HS-5 (cell line): ENCODE data around the gene KLF4.

Source experiments
- DNase-seq: peaks from one replicate; pipeline ENCODE4 v3.0.0-alpha.2; 2012; ENCODE audit warnings: low read depth

The KLF4 gene

DNA sequence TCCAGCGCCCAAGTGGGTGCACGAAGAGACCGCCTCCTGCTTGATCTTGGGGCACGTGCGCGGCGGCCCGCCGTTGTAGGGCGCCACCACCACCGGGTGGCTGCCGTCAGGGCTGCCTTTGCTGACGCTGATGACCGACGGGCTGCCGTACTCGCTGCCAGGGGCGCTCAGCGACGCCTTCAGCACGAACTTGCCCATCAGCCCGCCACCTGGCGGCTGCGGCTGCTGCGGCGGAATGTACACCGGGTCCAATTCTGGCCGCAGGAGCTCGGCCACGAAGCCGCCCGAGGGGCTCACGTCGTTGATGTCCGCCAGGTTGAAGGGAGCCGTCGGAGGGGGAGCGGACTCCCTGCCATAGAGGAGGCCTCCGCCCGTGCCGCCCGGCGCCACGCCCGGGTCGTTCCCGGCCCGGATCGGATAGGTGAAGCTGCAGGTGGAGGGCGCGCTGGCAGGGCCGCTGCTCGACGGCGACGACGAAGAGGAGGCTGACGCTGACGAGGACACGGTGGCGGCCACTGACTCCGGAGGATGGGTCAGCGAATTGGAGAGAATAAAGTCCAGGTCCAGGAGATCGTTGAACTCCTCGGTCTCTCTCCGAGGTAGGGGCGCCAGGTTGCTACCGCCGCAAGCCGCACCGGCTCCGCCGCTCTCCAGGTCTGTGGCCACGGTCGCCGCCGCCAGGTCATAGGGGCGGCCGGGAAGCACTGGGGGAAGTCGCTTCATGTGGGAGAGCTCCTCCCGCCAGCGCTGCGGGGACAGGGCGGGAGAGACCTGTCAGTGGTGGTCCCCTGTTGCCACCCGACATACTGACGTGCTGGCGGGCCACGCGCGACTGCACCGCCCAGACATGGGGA lies 1.8 kb downstream of the KLF4 start:
- no peak for DNase-seq

GRCh38 chr9:107486674-107487520 lies 2.7 kb downstream of the KLF4 start:
- DNase-seq: no peak

DNA sequence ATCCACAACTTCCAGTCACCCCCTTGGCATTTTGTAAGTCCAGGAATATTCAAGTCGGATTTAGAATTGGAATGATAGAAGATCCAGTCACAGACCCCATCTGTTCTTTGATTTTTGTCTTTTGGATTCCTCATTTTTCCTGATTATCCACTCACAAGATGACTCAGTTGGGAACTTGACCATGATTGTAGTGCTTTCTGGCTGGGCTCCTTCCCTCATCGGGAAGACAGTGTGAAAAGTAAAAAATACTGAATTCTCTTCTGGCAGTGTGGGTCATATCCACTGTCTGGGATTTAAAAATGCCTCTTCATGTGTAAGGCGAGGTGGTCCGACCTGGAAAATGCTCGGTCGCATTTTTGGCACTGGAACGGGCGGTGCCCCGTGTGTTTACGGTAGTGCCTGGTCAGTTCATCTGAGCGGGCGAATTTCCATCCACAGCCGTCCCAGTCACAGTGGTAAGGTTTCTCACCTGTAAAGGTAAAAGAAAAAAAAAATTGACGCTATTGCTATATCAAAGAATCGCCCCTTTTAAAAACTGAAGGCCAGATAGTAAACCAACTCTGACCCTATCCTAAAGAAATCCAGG lies 4.0 kb downstream of the KLF4 start:
- no peak for DNase-seq

DNA sequence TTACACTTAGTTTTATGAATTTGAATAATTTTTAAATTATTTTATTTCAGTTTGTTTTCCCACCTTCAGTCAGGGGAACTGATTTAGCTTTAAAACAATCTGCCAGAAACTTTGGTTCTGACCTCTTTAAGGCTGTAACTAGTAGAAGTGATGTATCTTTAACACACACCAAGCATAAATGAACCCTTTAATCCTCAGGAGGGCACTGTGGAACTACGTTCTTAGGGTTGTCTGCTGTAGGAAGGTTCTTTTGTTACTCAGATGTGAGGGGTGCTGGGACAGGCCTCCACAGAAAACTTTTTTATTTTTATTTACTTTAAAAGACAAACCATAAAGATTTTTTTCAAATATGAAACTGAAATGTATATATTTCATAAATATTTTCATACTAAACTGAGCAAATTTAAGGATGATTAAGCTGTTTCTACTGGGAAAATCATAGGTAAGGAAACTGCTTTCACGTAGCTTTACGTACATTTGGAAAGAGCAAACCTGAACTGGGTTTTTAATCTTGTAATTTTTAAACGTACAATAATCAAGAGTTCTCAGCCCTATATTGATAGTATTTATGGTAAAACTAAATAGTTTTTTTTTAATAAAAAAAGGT lies 5.3 kb downstream of the KLF4 start:
- DNase-seq: peak; percentile 52

GRCh38 chr9:107483666-107484065 lies 5.9 kb downstream of the KLF4 start:
- no peak for DNase-seq

- DNase-seq: no peak
Observed at GRCh38 chr9:107481035-107481434, 8.5 kb downstream of the KLF4 start.

DNA sequence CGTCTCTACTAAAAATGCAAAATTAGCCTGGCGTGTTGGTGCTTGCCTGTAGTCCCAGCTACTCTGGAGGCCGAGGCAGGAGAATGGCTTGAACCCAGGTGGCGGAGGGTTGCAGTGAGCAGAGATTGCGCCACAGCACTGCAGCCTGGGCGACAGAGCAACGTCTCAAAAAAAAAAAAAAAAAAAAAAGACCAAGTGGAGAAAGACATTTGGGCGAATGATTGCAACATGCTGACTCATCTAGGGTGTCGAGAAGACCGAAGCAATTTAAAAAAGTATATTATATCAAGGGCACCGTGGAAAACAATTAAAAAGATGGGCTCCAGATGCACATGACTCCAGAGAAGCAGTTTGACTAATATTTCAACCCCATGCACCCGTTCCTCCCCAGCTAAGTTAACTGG lies 9.2 kb downstream of the KLF4 start:
- DNase-seq: peak; percentile 71

- DNase-seq: no peak
Observed at GRCh38 chr9:107478805-107479204, 10.8 kb downstream of the KLF4 start.

GRCh38 chr9:107474124-107474523 lies 15.4 kb downstream of the KLF4 start:
- no peak for DNase-seq

GRCh38 chr9:107472581-107473340 lies 16.8 kb downstream of the KLF4 start:
- no peak for DNase-seq

- no peak for DNase-seq
Observed at GRCh38 chr9:107471552-107471951, 18.0 kb downstream of the KLF4 start.

- DNase-seq: no peak
Observed at GRCh38 chr9:107467416-107467815, 22.2 kb downstream of the KLF4 start.

GRCh38 chr9:107466826-107467225 lies 22.7 kb downstream of the KLF4 start:
- DNase-seq: no peak

- DNase-seq: no peak
Observed at GRCh38 chr9:107465467-107466451, 23.8 kb downstream of the KLF4 start.

GRCh38 chr9:107464516-107464915 lies 25.1 kb downstream of the KLF4 start:
- DNase-seq: no peak

GRCh38 chr9:107462691-107463090 lies 26.9 kb downstream of the KLF4 start:
- DNase-seq: peak; percentile 24

DNA sequence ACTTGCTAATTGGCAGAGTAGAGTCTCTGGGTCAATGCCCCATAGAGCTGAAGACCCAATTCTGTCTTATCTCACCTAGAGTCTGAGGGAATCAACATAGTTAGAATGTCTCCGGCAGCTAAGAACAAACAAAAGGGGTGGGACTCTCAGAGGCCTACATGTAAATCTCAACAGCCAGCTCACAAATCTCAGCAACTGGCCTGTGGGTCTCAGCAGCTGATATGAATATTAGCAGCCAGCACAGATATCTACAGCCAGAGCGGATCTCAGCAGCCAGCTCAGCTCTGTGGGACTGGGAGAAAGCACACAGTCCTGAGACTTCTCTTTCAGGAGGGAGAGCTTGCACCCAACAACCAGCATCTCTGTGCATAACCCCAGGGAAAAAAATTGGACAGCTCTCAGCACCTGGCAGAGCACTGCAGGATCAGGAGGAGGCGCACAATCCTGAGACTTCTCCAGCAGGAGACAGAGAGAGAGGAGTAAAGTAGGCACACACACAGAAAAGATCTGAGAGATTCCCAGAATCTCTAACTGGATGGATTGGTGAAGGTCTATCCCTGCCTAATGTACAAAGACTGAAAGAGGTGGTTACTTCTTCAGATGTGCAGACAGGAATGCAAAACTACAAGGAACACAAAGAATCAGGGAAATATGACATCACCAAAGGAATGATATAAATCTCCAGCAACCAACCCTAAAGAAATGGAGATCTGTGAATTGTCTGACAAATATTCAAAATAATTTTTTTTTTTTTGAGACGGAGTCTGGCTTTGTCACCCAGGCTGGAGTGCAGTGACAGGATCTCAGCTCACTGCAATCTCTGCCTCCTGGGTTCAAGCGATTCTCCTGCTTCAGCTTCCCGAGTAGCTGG lies 29.2 kb downstream of the KLF4 start:
- no peak for DNase-seq

GRCh38 chr9:107455425-107456135 lies 34.0 kb downstream of the KLF4 start:
- no peak for DNase-seq

DNA sequence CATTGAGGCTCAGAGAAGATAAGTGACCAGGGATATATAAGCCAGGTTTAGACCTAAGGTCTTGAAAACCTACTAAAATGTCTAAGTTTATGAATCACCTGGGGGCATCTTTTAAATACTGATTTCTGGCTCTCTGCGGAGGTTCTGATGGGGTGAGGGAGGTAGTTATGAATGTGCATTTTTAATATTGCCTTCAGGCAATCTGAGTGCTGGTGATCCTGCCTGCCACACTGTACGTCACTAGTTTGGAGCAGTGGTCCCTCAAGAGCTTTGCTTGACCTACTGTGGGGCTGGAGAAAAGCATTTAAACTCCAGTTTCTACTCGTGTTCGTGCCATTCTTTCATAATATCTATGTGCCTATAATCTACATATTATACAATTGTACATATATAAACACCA lies 36.1 kb downstream of the KLF4 start:
- DNase-seq: no peak
